Lower leg skin (tissue), 3 donors: ENCODE measurements around the gene GALC.

ENCODE experiments used
- CTCF ChIP-seq, 3 donors: fragments of 450-650 bp; IDR thresholded peaks; one replicate each; pipeline ENCODE4 v1.5.1; 2016; ENCODE audit warnings: antibody characterized with exemption in 3 of 3, mild to moderate bottlenecking in 3 of 3, moderate library complexity in 2 of 3
- POLR2A ChIP-seq, 2 donors: fragments of 450-650 bp; IDR thresholded peaks; one replicate each; pipeline ENCODE4 v1.6.1; 2016 to 2017; ENCODE audit warnings: antibody characterized with exemption in 2 of 2, mild to moderate bottlenecking in 1 of 2, moderate library complexity in 1 of 2

- TF ChIP-seq CTCF (IDR thresholded peaks at IDR 0.05) (no peak), POLR2A (IDR thresholded peaks at IDR 0.05) (no peak)
These were observed 39.4 kb upstream of the GALC start for GRCh38 chr14:88032373-88032772.
